ENCODE measurements around the gene SLC38A11. TPM values are rescaled to one million over a fixed set of nuclear protein-coding genes. Genes with fewer than 3 reads are reported as not detected.

SLC38A11 gene
- total RNA-seq, 2 experiments from 2014 or later: not detected

DNA sequence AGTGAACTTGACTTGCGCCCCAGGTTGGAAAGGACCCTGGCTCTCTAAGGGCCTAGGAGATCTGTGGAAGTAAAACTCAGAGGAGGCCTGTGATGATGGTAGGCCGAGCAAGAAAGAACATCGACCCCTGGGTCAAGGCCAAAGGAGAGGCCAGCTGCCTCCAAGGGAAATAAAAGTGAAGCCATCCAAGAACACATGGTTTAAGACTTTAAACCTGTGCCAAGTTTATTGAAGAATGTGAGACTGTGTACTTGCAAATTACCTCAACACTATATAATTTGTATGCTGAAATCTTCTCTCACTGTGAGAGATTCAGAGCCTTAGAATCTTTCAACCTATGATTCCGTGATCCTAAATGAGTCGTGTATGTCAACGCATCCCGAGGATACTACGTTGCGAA is 73.0 kb downstream of the SLC38A11 start:
- H3K36me3 ChIP-seq (ENCODE audit: insufficient read depth, low read length): no peaks in the 10 kb centered on the region
- ChIA-PET POLR2A (interaction anchor here (1.2 to 7.8 kb wide), 2 partner anchors 9 to 12 kb away, joined by 3 to 49 read pairs; no protein-coding TSS in a partner anchor), CTCF (ENCODE audit: unreplicated experiment) (no interaction called here)
- no peak overlapping the region for H2AFZ ChIP-seq (ENCODE audit: low read length)
- TF ChIP-seq, protein P1, sequence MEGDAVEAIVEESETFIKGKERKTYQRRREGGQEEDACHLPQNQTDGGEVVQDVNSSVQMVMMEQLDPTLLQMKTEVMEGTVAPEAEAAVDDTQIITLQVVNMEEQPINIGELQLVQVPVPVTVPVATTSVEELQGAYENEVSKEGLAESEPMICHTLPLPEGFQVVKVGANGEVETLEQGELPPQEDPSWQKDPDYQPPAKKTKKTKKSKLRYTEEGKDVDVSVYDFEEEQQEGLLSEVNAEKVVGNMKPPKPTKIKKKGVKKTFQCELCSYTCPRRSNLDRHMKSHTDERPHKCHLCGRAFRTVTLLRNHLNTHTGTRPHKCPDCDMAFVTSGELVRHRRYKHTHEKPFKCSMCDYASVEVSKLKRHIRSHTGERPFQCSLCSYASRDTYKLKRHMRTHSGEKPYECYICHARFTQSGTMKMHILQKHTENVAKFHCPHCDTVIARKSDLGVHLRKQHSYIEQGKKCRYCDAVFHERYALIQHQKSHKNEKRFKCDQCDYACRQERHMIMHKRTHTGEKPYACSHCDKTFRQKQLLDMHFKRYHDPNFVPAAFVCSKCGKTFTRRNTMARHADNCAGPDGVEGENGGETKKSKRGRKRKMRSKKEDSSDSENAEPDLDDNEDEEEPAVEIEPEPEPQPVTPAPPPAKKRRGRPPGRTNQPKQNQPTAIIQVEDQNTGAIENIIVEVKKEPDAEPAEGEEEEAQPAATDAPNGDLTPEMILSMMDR (conservative IDR thresholded peaks at IDR 0.05; ENCODE audit: low read length): no peak
- no peak for TF ChIP-seq EZH2phosphoT487 (IDR thresholded peaks at IDR 0.05; ENCODE audit: borderline replicate concordance, low read depth, low read length)
- H3K4me3 ChIP-seq (ENCODE audit: low read depth, low read length, poor library complexity, severe bottlenecking): no peak overlapping the region
- H3K9me3 ChIP-seq (ENCODE audit: low read length): no peaks in the 10 kb centered on the region
- no peak overlapping the region for H3K4me2 ChIP-seq (ENCODE audit: low read length)
- H3K9me2 ChIP-seq (ENCODE audit: insufficient read depth, low read length): no peaks in the 10 kb centered on the region
- no peaks in the 10 kb centered on the region for H4K20me1 ChIP-seq (ENCODE audit: insufficient read depth, low read length)
- intact Hi-C loops (cut with micrococcal nuclease; ENCODE audit: unreplicated experiment): no loop called here
- BruUV-seq (replicated peaks): no TSS peak
- H3K4me1 ChIP-seq (ENCODE audit: insufficient read depth, low read length, poor library complexity, severe bottlenecking): no peaks in the 10 kb centered on the region
- no peak overlapping the region for H3K27ac ChIP-seq (ENCODE audit: low read depth, low read length, poor library complexity, severe bottlenecking)
- no peak for DNase-seq (ENCODE audit: low spot score)
- no peaks in the 10 kb centered on the region for H3K79me2 ChIP-seq (ENCODE audit: insufficient read depth, low read depth, low read length)

DNA sequence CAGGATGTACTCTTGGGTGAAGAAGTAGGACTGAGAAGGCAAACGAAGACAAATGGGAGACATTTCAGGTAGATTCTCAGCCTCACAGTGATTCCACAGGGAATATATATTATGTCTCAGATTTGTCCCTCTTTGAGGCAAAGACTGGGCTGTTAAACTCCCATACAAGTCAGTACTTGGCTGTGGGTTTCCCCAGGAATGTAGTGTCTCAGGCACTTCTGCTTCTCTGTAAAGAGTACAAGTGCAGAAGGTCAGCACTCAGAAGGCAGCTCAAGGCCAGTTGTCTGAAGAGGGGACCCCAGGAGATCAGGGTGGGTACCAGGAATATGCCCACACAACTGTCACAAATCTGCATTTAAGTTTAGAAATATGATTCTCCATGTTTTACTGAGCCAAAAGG is 73.8 kb downstream of the SLC38A11 start:
- TF ChIP-seq, protein P1 (conservative IDR thresholded peaks at IDR 0.05; ENCODE audit: low read length): no peak
- TF ChIP-seq EZH2phosphoT487 (IDR thresholded peaks at IDR 0.05; ENCODE audit: borderline replicate concordance, low read depth, low read length): no peak
- H3K4me1 ChIP-seq (ENCODE audit: insufficient read depth, low read length, poor library complexity, severe bottlenecking): no peaks in the 10 kb centered on the region
- H3K9me3 ChIP-seq (ENCODE audit: low read length): no peaks in the 10 kb centered on the region
- no peak overlapping the region for H3K27ac ChIP-seq (ENCODE audit: low read depth, low read length, poor library complexity, severe bottlenecking)
- no peak overlapping the region for H3K4me3 ChIP-seq (ENCODE audit: low read depth, low read length, poor library complexity, severe bottlenecking)
- H2AFZ ChIP-seq (ENCODE audit: low read length): no peak overlapping the region
- BruUV-seq (replicated peaks): no TSS peak
- no peaks in the 10 kb centered on the region for H3K79me2 ChIP-seq (ENCODE audit: insufficient read depth, low read depth, low read length)
- no peaks in the 10 kb centered on the region for H4K20me1 ChIP-seq (ENCODE audit: insufficient read depth, low read length)
- H3K9me2 ChIP-seq (ENCODE audit: insufficient read depth, low read length): no peaks in the 10 kb centered on the region
- intact Hi-C loops (cut with micrococcal nuclease; ENCODE audit: unreplicated experiment): no loop called here
- POLR2A ChIA-PET: interaction anchor here (1.0 to 7.8 kb wide), 5 partner anchors 10 to 54 kb away, joined by 3 to 49 read pairs (median 5); no protein-coding TSS in a partner anchor
- CTCF ChIA-PET (ENCODE audit: unreplicated experiment): no interaction called here
- H3K36me3 ChIP-seq (ENCODE audit: insufficient read depth, low read length): no peaks in the 10 kb centered on the region
- DNase-seq (ENCODE audit: low spot score): no peak
- H3K4me2 ChIP-seq (ENCODE audit: low read length): no peak overlapping the region

DNA sequence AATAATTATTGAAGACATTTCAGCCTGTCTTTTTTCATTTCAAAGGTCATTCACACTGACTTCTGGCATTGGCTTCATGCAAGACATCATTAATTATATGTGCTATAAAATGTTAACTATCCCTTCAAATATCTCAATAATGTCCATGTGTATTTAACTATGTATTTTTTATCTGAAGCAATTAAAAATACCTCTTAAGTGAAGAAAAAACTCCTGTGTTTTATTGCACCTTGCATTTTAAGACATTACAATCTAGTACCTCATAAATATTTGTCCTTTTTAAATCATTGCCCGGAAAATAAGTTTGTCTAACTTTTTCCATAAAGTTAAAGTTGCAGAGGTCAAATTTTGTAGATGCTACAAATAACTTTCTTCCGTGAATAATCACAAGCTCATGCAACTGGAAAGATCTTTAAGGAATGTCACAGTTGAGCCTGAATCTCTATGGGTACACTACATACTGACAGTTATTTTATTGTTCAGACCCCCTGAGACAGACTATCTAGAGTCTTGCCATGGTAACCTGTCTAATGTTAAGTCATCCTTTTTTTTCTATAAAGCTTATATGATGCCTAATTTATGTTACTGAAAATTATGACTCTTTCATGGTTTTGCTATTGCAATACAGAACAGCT is 75.3 kb downstream of the SLC38A11 start:
- Histone ChIP-seq H3K27ac (ENCODE audit: low read depth, low read length, poor library complexity, severe bottlenecking) (no peak overlapping the region), H3K4me3 (ENCODE audit: low read depth, low read length, poor library complexity, severe bottlenecking) (no peak overlapping the region), H3K4me2 (ENCODE audit: low read length) (no peak overlapping the region), H3K36me3 (ENCODE audit: insufficient read depth, low read length) (no peaks in the 10 kb centered on the region), H3K79me2 (ENCODE audit: insufficient read depth, low read depth, low read length) (no peaks in the 10 kb centered on the region), H4K20me1 (ENCODE audit: insufficient read depth, low read length) (no peaks in the 10 kb centered on the region), H3K4me1 (ENCODE audit: insufficient read depth, low read length, poor library complexity, severe bottlenecking) (no peaks in the 10 kb centered on the region), H2AFZ (ENCODE audit: low read length) (no peak overlapping the region), H3K9me3 (ENCODE audit: low read length) (no peaks in the 10 kb centered on the region), H3K9me2 (ENCODE audit: insufficient read depth, low read length) (no peaks in the 10 kb centered on the region)
- ChIA-PET POLR2A (interaction anchor here (0.6 to 7.8 kb wide), 9 partner anchors 12 to 795 kb away, joined by 3 to 49 read pairs (median 5); no protein-coding TSS in a partner anchor), CTCF (ENCODE audit: unreplicated experiment) (no interaction called here)
- TF ChIP-seq, protein P1 (conservative IDR thresholded peaks at IDR 0.05; ENCODE audit: low read length): no peak
- no peak for TF ChIP-seq EZH2phosphoT487 (IDR thresholded peaks at IDR 0.05; ENCODE audit: borderline replicate concordance, low read depth, low read length)
- no TSS peak for BruUV-seq (replicated peaks)
- intact Hi-C loops (cut with micrococcal nuclease; ENCODE audit: unreplicated experiment): no loop called here
- no peak for DNase-seq (ENCODE audit: low spot score)

All from OCI-LY7 (cell line).